H4 (cell line): Measurements from ENCODE around the gene GPR137B. TPM values are rescaled to one million over a fixed set of nuclear protein-coding genes. Genes with fewer than 3 reads are reported as not detected.

Experiments used
- DNase-seq: peaks from one replicate; pipeline ENCODE4 v3.0.0-alpha.2; 2015; ENCODE audit warnings: low spot score
- total RNA-seq: library from RNA; depleted of rRNA; stranded (reverse); fragments of >200 nt; shearing (Covaris generic); gene quantifications from 2 replicates; pipeline ENCODE4 v1.2.3, GENCODE V29; 2014

GPR137B gene
- total RNA-seq, 1 experiment from 2014 or later = 11.4 TPM

DNA sequence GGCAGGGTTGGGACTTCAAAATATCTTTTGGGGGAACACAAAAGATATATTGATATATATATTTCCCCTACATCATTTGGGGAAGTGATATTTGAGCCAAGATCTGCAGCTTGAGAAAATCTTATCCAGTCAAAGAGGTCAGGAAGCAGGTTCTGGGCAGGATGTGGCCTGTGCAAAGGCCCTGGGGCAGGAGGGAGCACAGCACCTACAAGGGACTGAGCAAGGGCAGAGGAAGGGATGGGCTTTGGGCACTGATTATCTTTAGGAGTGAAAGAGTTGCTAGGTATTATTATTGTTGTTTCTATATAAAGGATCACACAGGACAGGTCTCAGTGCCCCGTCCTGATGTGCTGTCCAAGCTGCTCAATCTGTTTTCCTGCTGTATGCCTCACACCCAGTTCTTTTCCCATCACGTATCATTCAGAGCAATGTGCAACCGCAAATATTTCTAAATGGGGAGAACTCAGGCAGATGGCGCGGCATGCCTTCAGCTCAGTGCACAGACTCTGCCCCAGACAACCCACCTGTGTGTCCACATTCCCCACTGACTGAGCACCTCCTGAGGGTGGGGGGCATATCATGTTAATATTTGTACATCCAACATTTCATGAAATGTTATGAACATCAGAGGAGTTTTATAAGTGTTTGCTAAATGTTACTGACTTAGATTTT lies 28.1 kb upstream of the GPR137B start:
- DNase-seq = no peak

DNA sequence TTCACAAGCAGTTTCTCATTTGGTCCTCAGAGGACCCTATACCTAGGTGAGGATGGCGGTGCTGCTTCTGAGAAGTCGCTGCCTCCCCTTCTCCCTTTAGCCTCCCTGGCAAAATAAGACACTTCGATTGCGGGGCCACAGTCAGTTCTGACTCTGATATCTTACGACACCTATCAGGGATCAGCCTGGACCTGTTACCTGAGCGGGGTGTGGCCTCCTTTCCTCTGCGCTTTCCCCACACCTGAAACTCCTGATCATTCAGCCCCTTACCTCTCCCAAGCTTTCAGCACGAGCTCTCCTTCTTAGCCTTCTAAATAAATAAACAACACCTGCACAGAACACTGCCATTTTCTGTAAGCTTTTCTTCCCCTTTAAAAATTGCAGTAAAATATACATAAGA lies 24.6 kb upstream of the GPR137B start:
- DNase-seq = no peak

DNA sequence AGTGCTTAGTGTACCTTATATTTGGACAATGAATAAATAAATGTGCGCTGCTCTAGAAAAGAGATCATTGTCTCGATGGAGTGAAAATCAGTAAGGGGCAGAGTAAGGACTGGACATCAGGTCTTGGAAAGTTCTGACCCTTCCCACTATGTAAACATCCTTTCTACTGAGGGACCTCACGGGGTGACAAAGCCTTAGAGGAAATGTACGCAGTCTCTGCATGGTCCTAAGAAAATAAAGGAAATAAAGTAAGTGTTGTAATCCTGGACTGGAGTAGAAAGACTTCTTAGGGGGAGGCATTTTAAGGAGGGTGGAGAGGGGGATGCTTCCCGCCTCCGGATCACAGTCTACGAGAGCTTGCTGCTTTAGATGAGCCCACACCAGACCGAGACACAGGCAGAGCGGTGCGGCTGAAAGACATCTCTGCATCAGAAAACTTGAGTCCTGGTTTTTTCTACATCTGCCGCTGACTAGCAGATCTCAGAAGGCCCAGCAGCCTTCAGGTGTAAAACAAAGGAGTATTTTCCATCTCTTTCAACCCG lies 22.3 kb upstream of the GPR137B start:
- no peak for DNase-seq

DNA sequence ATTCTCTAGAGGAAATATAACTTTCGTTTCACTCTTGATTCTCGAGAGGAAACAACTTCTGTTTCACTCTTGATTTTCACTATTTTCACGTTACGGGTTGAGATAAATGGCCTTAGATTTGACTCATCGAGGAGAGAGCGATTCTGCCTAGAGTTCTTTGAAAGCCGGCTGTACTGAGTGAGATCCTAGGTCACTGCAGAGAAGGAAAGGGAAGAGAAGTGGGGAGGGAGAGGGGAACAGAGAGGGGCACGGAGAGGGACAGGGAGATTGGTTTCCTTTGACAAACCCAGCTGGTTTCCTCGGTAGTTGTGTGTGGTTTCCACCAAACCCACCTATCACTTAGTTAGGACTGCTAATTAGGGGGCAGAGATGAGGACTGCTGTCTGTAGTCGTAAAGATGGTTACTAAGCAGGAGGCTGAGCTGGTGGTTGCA lies 21.6 kb upstream of the GPR137B start:
- no peak for DNase-seq

DNA sequence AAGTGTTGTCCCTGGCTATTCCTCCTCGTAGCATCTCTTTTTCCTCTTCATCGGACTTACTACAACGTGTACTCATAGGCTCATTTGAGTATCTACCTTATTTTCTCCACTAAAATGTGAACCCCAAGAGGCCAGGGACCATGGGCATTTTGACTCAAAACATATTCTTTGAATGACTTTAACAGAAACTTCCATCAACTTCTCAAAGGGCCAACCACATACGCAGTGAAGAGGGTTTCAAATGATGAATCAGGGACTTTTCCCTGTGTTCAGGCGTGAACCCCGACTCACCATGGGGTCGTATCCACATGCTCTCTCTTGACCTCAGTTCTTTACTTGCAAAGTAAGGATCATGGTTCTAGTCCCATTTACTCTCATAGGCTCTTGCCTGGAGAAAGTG lies 20.2 kb upstream of the GPR137B start:
- no peak for DNase-seq

DNA sequence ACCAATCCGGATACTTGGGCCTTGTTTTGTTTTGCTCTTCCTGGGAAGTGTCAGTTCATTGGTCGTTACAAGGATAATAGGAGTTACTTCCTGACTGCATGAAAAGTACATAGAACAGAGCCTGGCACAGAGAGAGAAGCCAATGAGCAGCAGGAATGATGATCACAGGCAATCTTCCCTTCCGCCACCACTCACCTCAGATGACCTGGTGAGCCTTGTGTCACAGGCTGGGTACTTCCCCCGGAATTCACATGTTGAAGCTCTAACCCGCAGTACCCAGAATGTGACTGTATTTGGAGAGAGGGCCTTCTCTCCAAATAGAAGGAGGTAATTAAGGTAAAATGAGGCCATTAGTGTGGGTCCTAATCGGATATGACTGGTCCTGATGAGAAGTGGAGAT lies 18.8 kb upstream of the GPR137B start:
- no peak for DNase-seq

DNA sequence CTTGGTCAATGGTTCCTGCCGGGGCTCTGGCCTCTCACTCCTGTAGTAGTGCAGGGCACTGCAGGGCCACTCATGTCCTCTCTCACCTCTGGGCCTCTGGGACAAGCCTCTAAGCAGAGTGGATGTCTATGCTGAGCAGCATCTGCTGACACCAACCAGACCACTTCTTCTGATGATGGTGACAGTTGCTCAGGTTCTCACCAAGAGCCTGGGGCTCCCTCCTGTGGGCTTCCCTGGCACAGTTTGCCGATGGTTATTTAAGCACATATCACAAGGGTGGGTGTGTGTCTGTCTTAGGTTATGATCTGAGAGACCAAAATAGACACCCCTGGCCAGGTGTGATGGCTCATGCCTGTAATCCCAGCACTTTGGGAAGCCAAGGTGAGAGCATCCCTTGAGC lies 17.4 kb upstream of the GPR137B start:
- DNase-seq = no peak

DNA sequence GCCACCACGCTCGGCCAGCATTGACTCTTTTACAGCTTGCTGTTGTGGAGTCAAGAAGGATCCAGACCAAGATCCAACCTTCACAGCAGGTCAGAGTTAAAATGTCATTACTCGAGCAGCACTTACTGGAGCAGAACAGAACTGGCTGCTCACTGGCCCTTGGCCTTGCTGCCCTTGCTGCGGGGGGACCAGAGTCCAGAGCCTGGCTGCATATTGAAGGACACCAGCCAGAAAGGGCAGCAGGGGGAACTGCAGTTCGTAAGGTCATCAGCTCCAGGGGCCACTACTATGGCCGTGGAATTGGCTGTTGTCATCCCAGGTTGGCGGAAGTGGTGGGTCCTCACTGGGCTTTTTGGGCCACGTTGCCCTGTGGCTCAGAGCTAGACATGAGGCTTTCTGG lies 15.3 kb upstream of the GPR137B start:
- no peak for DNase-seq

DNA sequence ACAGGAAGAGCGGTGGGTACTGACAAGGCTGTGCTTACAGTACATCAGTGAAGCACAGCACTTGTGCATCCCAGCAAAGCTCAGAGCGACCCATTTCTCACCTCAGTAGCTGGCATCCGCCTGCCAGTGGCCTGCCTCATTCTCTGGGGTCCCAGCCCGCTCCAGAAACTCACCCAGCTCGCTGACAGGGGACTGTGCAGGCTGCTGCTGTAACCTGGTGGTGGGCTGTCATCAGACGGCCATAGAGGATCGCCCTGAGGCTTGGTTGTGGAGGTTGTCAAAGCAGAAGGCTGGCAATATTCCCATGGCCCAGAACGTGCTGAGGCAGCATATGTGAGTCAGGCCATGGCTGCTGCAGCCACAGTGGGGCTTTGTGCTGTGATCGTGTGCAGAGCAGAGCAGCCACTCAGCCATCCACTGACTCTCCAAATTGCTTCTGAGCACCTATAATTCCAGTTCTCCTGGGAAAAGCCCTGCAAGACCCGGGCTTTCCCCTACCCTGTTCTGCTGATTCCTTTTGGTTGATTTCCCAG lies 13.6 kb upstream of the GPR137B start:
- no peak for DNase-seq

DNA sequence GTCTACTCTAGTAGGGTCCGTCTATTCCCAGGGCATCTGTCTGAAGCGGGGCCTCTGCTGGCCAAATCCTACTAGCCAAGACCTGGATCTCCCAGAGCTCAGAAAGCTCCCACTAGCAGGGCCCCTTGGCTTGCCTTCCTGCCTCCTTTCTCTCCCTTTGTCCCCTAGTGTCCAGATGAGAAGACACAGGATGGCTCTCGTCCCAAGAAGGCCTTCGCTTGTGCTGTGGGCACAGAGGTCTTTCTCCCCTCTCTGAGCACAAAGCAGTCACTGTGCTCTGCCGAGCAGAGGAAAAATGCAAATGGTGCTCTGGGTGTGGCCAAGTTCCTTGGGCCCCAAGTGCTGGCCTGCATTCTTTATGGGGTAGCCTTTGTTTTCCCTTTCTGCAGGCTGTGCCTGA lies 13.0 kb upstream of the GPR137B start:
- no peak for DNase-seq

DNA sequence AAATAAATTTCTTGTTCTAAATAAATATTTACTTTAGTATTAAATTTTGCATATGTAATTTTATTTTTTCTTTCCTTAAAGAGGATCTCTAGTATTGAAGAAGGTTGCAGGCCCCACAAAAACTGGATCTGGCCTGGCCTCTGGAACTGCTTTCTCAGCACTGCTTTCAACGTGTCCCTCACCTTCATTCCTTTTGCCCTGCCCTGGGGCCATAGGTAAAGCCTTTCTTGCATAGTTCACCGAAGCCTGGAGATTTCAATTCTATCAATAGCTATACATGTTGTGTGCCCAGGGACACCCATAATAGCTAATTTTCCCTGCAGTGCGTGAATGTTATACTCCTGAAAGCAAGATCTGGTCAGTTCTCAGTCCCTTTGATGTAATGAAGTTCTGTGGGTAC lies 12.0 kb upstream of the GPR137B start:
- no peak for DNase-seq

DNA sequence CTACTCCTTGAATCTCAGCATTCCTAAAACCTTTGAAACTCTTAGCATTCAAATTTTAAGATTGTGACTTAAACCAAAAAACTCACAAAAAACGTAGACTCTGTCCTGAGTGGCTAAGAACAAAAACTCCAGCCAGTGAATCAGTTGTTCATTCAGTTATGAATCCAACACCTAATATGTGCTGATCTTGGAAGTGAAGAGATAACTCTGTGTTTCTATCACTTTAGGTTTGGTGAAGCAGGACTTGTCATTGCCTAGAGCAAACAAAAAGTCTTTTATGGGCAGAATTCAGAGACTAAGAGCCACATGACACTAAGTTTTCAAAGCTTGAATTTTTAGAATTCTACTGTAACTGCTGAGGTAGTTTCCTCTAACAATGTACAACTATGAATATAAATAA lies 10.4 kb upstream of the GPR137B start:
- no peak for DNase-seq

DNA sequence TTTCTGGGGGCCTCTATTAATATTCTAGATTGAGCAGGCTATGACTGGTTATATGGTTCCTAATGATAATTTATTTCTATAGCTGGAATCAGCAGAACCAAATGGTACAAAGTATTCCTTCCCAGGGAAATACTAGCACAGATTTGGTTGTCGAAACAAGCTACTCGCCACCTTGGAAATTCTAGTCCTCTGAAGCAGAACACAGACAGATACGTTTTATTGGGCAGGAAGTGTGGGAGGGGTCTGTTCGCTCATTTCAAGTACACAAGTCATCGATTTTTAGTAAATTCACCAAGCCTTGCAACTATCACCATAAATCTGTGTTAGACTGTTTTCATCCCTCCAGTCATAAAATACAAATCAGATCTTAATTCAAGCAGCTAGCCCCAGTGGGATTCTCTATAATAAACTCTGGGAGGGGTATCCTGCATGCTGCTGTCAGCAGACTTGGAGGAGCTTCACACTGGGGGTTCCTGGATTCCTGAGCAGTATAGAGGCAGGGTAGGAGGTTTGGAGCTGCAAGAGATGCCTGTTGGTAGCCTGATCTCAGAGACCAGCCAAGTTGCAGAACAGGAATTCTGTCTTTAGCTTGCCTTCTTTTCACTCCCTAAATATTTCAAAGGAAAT lies 9.8 kb upstream of the GPR137B start:
- DNase-seq = no peak

DNA sequence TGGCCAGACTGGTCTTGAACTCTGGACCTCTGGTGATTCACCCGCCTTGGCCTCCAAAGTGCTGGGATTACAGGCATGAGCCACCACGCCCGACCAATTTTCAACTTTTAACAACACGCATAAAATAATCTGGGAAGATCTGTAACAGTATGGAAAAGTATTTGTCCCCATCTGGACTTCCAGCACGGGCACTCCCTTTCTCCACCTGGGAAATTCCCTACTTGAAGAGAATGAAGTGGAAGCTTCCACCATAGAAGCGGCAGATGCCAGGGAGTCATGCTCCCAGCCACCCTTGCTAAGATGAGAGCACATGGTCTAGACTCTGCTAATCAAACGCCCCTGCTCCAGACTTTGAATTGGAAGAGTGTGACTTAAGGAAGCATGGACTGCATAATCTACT lies 9.0 kb upstream of the GPR137B start:
- no peak for DNase-seq

DNA sequence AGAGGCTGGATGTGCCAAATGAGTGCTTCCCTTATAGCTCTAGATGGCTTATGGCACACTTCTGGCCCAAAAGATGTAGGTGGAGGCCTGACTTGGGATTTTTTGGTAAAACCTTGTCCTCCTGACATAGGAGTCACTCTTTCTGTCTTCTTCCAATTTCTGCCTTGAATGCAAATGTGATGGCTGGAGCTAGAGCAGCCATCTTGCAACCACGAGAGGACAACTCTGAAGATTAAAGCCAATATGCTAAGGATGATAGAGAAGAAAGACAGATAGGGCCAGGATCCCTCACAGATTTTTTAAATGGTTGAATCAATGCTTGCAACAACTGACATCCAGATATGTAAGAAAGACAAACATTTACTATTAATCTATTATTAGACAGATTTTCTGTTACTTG lies 8.5 kb upstream of the GPR137B start:
- no peak for DNase-seq

DNA sequence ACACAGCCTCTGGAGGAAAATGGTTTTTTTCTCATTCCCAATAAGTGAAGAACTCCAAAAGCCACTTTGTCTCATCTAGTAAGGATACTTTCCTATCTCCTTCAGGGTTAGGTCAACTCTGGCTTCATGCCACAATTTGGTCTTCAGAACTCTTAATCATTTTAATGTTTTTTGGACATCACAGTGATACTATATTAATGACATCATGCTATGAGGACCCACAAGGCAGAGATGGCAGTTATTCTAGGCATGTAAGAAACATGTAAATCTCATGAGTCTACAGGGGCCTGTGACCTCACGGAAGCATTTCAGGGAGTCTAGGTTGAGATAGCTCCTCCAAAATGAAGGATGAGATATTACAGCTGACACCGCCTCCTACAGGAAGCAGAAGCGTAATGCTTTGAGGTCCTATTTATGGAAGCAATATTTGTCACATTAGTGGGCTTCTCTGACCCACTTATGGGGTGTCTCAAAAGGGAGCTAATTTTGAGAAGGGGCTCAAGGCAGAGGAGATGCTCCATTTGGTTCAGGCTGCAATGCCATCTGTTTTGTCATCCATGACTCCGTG lies 5.0 kb upstream of the GPR137B start:
- no peak for DNase-seq

DNA sequence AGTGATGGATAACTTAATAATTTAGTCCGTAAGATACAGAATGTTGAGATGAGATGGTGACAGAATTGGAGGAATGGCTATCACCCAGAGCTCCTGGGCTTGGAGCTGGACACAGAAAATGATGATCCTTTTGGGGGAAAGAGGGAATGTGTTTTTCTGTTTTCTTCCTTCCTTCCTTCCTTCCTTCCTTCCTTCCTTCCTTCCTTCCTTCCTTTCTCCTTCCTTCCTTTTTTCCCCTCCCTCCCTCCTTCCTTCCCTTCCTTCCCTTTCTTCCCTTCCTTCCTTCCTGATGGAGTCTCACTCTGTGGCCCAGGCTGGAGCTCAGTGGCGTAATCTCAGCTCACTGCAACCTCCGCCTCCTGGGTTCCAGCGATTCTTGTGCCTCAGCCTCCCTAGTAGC lies 2.8 kb upstream of the GPR137B start:
- DNase-seq = no peak

DNA sequence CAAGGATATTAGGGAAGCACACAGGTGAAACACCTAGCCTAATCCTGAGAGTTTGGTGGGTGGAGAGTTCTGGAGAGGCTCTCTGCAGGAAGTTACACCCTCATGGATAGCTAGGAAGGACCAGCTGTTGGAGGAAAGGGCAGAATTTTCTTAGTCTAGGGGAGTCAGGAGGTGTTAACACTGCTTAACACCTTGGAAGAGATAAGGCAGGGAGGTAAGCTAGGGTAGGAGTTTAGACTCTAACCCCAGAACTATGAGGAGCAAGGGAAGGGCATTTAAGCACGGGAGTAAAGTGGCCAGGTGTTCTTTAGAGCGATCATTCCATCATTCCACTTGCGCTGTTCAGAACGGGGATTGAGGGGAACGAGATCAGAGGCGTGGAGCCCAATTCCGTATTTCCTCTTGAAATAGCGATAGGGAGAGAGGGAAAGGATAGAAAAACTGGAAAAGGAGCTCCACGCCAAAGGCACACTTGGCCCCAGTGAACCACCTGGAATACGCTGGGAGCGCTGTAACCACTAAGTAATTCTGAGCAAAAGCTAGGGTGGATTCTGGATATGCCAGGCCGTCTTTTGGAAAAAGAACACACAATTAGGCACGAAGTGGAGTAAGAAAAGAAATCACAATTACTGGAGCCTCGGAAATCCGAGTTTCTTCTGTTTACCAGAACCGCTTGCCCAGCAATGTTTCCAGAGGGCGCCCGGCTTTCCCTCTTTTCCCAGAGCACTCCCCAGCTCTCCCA lies 1.5 kb upstream of the GPR137B start:
- no peak for DNase-seq

DNA sequence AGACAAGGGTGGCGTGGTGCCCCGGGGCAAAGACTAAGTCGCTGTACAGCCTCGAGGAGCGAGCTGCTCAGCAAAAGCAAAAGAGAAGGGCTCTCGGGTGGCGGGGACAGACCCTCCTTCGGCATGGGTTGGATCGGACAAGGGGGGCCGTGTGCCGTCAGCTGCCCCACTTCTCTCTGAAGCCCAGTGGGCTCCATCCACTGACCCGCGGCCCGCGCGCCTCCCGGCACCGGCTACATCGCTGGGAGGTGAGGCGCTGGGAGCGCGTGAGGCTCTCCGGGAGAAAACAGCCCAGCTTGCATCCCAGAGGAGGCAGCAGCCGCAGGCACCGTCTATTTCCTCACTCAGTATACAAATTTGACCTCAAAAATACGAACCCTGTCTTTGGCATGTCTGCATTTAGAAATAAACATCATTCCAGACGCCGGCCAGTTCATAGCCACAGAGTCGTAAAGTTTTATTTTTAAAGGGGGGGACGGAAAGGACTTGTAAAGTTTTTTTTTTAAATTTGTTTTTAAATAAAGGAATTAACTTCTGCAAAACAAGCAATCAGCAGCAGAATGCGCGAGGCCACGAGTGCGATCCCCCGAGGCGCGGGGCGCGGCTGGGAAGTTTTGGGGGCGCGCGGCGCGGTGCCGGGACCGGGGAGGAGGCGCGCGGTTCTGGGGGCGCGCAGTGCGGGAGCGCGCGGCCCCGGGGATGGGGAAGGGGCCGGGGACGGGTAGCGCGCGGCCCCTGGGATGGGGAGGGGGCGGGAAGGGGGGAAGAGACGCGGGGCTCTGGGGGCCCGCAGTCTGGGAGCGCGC lies 689 bp upstream of the GPR137B start:
- DNase-seq = peak; percentile 31

DNA sequence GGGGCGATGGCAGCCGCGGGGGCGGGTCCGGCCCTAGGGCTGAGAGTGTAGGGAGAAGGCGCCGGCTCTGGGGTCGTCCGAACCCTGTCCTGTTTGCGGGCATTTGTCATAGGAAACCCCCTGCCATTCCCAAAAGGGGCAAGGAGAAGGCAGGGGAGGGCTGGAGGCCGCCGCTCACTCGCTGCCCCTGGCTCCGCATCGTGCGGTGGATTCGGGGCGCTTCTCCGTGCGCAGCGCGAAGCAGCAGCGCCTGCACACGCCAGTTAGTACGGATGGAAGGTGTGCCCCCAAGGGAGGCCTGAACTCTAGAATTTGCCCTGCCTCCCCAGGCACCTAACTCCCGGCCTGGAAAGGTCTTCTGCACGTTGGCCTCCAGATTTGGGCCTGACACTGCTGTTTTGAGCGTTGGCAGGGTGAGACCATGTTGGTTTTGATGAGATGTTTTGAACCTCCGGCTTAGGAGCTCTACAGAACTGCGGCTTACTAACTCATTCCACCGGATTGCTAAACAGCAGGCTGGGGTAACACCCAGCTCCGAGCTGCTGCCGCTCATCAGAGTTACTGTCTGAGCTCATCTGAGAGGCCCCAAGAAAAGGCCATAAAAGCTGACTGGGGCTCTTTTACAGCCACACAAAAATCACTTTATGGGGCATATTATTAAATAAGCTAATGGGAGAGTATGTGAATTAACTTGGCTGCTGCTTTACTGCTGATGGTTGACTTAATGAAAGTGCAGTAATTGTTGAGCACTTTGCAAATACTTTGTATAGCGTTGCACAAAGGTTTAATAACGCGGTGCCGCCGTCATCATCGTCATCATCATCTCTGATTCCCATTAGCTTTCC lies 987 bp downstream of the GPR137B start:
- no peak for DNase-seq

DNA sequence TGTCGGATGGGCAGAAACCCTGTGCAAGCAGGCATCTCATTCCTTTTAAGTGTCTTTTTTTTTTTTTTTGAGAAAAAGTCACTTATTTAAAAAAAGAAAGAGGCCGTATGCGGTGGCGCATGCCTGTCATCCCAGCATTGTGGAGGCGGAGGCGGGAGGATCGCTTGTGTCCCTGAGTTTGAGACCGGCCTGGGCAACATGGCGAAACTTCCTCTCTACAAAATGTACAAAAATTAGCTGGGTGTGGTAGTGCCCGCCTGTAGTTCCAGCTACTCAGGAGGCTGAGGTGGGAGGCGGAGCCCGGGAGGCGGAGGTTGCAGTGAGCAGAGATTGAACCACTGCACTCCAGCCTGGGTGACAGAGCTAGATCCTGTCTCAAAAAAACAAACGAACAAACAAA lies 1.7 kb downstream of the GPR137B start:
- DNase-seq = no peak
